IPS-11a (cell line): ENCODE results near the gene GCHFR.

Source experiments
- H3K4me3 ChIP-seq: one replicate; pipeline ENCODE4 v1.5.1; 2013; ENCODE audit warnings: low read depth, low read length, control low read depth

GCHFR gene

DNA sequence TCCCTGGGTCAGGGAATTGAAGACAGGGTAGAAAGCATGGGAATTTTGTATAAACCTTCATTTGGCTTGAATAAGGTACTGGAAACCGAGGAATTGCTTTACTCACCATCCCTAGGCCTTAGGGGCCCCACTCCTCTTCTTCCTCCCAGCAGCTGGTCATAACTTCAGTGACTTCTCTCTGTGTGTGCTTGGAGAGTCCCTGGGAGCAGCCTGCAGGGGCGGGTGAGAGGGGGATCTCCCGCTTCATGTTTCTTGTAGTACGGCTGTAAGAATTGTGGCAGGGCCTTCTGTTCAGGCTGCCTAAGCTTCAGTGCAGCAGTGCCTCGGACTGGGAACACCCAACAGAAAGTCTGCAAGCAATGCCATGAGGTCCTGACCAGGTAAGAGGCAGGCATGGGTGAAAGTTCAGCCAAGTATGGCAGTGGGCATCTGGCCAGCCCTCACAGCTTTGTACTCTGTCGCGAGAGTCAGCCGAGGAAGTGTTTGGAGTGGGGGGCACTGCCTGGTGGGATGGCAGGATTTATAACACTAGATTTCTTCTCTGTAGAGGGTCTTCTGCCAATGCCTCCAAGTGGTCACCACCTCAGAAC lies 45.1 kb downstream of the GCHFR start:
- H3K4me3 ChIP-seq: no peak overlapping the region

DNA sequence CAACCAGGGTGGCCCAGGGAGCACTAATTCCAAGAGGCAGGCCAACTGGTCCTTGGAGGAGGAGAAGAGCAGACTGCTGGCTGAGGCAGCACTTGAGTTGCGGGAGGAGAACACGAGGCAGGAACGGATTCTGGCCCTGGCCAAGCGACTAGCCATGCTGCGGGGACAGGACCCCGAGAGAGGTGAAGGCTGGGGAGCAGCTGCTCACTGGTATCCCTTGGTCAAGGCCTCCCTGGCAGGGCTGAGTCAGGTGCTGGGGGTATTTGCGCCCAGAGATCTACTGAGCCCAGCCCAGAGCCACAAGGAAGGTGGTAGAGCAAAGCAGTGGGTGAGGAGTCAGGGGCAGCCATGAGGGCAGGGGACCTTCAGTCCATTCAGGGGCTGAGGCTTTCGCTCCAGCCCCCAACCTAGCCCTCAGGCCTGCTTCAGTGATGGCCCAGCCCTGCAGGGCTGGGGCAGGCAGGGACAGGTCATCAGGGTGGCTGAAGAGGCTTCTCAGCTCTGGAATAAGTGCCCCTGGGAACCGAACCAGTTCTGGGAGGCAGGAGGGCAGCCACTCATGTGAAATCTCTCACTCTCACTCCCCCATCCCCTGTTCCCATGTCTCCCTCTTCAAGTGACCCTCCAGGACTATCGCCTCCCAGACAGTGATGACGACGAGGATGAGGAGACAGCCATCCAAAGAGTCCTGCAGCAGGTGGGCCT lies 49.0 kb downstream of the GCHFR start:
- no peak overlapping the region for H3K4me3 ChIP-seq

DNA sequence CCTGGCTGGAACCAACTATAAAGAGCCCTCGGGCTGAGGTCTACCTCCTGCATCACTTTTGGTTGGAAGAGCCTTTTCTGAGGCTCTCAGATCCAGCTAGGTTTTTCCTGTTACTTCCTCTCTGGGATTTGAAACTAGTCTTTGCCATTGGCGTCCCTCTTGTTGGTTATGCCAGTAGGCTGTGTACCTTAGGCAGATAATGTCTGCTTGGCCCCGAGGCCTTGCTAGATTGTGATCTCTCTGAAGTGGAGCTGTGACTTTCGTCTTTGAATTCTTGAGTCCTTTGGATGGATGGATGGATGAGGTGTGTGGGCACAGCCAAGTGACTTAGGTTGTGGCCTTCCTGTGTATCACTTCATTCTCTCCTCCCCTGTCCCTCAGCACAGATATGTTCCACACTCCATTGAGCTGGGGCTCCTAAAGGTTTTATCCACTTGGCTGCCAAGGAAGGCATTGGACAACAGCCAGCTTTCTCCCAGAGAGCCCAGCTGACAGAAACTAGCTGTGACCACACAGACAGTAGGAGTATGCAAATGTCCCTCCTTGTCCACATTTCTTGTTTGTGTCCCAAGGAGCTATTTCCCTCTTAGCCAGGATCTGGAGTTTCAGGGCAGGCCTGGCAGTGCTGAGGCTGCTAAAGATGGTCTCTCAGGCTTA lies 51.3 kb downstream of the GCHFR start:
- no peak overlapping the region for H3K4me3 ChIP-seq
